Spinal cord (tissue), 10 donors: ENCODE measurements around the gene ACOXL. TPM values are rescaled to one million over a fixed set of nuclear protein-coding genes. Genes with fewer than 3 reads are reported as not detected.

Experiments used
- DNase-seq, 6 donors: peaks; one replicate each; pipeline versions ENCODE4 v3.0.0 to v3.0.0-alpha.2; 2013 to 2015; ENCODE audit warnings: low spot score in 6 of 6, low read depth in 4 of 6
- H3K27ac ChIP-seq: one replicate; pipeline ENCODE4 v1.5.1; 2013; ENCODE audit warnings: low read depth, low read length, control low read depth
- H3K27me3 ChIP-seq: one replicate; pipeline ENCODE4 v1.6.1; 2013; ENCODE audit warnings: low read length; ENCODE audit not compliant: control insufficient read depth, insufficient read depth
- H3K36me3 ChIP-seq: one replicate; pipeline ENCODE4 v1.6.1; 2013; ENCODE audit warnings: low read length; ENCODE audit not compliant: control insufficient read depth, insufficient read depth
- H3K4me1 ChIP-seq: one replicate; pipeline ENCODE4 v1.6.1; 2013; ENCODE audit warnings: low read length; ENCODE audit not compliant: control insufficient read depth, insufficient read depth
- H3K4me3 ChIP-seq: one replicate; pipeline ENCODE4 v1.5.1; 2013; ENCODE audit warnings: low read depth, low read length, control low read depth
- H3K9me3 ChIP-seq: one replicate; pipeline ENCODE4 v1.6.1; 2013; ENCODE audit warnings: low read length; ENCODE audit not compliant: control insufficient read depth, insufficient read depth
- WGBS: methylation state at CpG from one replicate; pipeline ENCODE4 v1.1.5; 2013; ENCODE audit warnings: missing lambda C conversion rate; ENCODE audit not compliant: insufficient coverage; 5-methylcytosine and 5-hydroxymethylcytosine counted together
- polyA plus RNA-seq, 2 donors: library from polyadenylated mRNA; unstranded; fragments of 120-200 nt; gene quantifications; one replicate each; pipeline ENCODE4 v1.2.1, GENCODE V29; 2013; ENCODE audit not compliant: insufficient read length in 2 of 2
- total RNA-seq, 2 donors: library from RNA; depleted of rRNA in 1 of 2; stranded (reverse); fragments of 120-200 nt in 1 of 2; fragments of >200 nt in 1 of 2; gene quantifications; one replicate each; pipeline versions ENCODE4 v1.2.3 to v1.2.4, GENCODE V29; 2013 to 2014
- donor health status: healthy.

The ACOXL gene
- total and polyA plus RNA-seq, 4 donors: 0.06 to 0.45 (median 0.26) TPM

DNA sequence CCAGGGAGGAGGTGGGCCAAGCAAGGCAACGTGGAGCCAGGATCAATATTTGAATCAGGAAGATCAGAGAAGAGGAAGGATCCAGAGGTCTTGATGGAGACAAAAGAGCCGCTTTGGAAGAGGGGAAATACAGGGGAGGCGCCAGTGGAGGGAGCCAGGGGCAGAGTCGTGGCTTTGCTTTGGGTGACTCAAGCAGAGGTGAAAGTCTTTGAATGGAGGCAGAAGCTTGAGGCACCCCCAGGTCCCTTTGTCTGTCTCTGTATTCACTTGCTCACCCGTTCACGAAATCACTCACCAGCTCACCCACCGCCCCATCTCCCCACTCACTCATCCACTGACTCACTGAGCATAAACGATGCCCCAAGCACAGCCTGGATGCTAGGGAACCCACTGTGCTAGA lies 134.1 kb downstream of the ACOXL start:
- no peaks in the 10 kb centered on the region for H3K9me3 ChIP-seq
- WGBS: 80% methylated on average over 7 of the region's 8 CpGs

GRCh38 chr2:110867078-110867477 lies 134.7 kb downstream of the ACOXL start:
- Histone ChIP-seq H3K27ac (no peak overlapping the region), H3K27me3 (no peaks in the 10 kb centered on the region), H3K4me3 (no peak overlapping the region), H3K9me3 (no peaks in the 10 kb centered on the region), H3K36me3 (no peaks in the 10 kb centered on the region), H3K4me1 (peaks cover 14% of the 10 kb centered on the region)
- DNase-seq: no peak
- WGBS: 95% methylated on average over 2 of the region's 2 CpGs

More for the DNA sequence above, 134.1 kb downstream of the ACOXL start:
- no peak overlapping the region for H3K4me3 ChIP-seq
- H3K27me3 ChIP-seq: no peaks in the 10 kb centered on the region
- DNase-seq: no peak
- no peak overlapping the region for H3K27ac ChIP-seq
- H3K4me1 ChIP-seq: peaks cover 18% of the 10 kb centered on the region
- H3K36me3 ChIP-seq: no peaks in the 10 kb centered on the region

DNA sequence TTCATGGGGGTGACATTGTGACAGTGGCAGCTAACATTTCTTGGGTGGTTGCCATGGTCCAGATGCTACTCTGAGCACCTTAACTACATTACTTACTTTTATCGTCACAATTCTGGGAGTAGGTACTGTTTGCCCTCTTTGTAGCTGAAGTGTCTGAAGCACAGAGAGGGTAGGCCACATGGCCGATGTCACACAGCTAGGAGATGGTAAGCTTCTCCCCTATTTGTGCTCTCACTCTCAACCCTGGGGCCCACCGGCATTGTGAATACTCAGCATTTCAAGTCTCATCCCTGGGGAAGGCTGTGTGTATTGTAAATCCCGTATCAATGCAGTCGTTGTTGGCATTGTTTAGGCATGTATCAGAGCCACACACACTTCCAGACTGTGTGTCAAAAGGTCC lies 136.6 kb downstream of the ACOXL start:
- Histone ChIP-seq H3K9me3 (no peaks in the 10 kb centered on the region), H3K4me1 (peaks cover 9% of the 10 kb centered on the region)
- WGBS: 64% methylated on average over 3 of the region's 5 CpGs

GRCh38 chr2:110869472-110870446 lies 137.4 kb downstream of the ACOXL start:
- no peak overlapping the region for H3K27ac ChIP-seq
- H3K4me1 ChIP-seq: peaks cover 9% of the 10 kb centered on the region
- 41% methylated on average over 6 of the region's 10 CpGs for WGBS
- H3K36me3 ChIP-seq: no peaks in the 10 kb centered on the region
- no peaks in the 10 kb centered on the region for H3K9me3 ChIP-seq
- no peak overlapping the region for H3K4me3 ChIP-seq
- peak in 2 of 6 donors; percentile 45 to 46 for DNase-seq
- H3K27me3 ChIP-seq: no peaks in the 10 kb centered on the region

More for the DNA sequence above, 136.6 kb downstream of the ACOXL start:
- DNase-seq: no peak
- no peak overlapping the region for H3K27ac ChIP-seq
- H3K4me3 ChIP-seq: no peak overlapping the region
- H3K36me3 ChIP-seq: no peaks in the 10 kb centered on the region
- no peaks in the 10 kb centered on the region for H3K27me3 ChIP-seq

GRCh38 chr2:110870545-110870944 lies 138.2 kb downstream of the ACOXL start:
- H3K4me3 ChIP-seq: no peak overlapping the region
- no peaks in the 10 kb centered on the region for H3K27me3 ChIP-seq
- WGBS: no CpG with 5 or more reads among the region's 2 CpGs
- H3K27ac ChIP-seq: no peak overlapping the region
- H3K36me3 ChIP-seq: no peaks in the 10 kb centered on the region
- H3K4me1 ChIP-seq: peaks cover 9% of the 10 kb centered on the region
- H3K9me3 ChIP-seq: no peaks in the 10 kb centered on the region
- DNase-seq: no peak

DNA sequence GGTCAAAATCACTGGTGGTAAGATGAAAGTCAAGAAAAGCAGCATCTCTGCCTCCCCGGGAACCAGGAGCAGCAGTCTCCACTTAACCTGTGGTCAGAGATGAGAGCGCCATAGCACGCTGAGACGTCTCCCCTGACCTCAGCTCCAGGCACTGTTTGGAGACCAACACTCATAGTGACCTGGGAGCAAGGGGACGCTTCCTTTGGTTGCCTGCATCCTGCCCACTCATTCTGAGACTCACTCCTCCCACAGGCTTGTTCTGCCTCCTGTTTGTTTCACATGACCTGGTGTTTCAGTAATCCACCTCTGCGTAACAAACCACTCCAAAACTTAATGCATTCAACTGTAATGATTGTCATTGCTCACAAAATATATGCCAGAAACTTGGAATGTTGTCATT lies 139.3 kb downstream of the ACOXL start:
- no peaks in the 10 kb centered on the region for H3K27me3 ChIP-seq

GRCh38 chr2:110872521-110872920 lies 140.1 kb downstream of the ACOXL start:
- H3K36me3 ChIP-seq: no peaks in the 10 kb centered on the region
- no peaks in the 10 kb centered on the region for H3K27me3 ChIP-seq
- DNase-seq: no peak
- H3K27ac ChIP-seq: no peak overlapping the region
- H3K4me1 ChIP-seq: peaks cover 9% of the 10 kb centered on the region
- 98% methylated on average over 4 of the region's 4 CpGs for WGBS
- H3K9me3 ChIP-seq: no peaks in the 10 kb centered on the region
- H3K4me3 ChIP-seq: no peak overlapping the region

More for the DNA sequence above, 139.3 kb downstream of the ACOXL start:
- peaks cover 9% of the 10 kb centered on the region for H3K4me1 ChIP-seq
- no peak overlapping the region for H3K27ac ChIP-seq
- H3K9me3 ChIP-seq: no peaks in the 10 kb centered on the region
- no peak overlapping the region for H3K4me3 ChIP-seq
- no peak for DNase-seq
- WGBS: 85% methylated on average over 5 of the region's 6 CpGs
- no peaks in the 10 kb centered on the region for H3K36me3 ChIP-seq

- DNase-seq: no peak
- WGBS: 90% methylated on average over 9 of the region's 9 CpGs
- H3K9me3 ChIP-seq: no peaks in the 10 kb centered on the region
- peaks cover 9% of the 10 kb centered on the region for H3K4me1 ChIP-seq
- H3K36me3 ChIP-seq: no peaks in the 10 kb centered on the region
- H3K27me3 ChIP-seq: no peaks in the 10 kb centered on the region
- H3K4me3 ChIP-seq: no peak overlapping the region
- no peak overlapping the region for H3K27ac ChIP-seq
These were observed 140.7 kb downstream of the ACOXL start for GRCh38 chr2:110873056-110873502.

DNA sequence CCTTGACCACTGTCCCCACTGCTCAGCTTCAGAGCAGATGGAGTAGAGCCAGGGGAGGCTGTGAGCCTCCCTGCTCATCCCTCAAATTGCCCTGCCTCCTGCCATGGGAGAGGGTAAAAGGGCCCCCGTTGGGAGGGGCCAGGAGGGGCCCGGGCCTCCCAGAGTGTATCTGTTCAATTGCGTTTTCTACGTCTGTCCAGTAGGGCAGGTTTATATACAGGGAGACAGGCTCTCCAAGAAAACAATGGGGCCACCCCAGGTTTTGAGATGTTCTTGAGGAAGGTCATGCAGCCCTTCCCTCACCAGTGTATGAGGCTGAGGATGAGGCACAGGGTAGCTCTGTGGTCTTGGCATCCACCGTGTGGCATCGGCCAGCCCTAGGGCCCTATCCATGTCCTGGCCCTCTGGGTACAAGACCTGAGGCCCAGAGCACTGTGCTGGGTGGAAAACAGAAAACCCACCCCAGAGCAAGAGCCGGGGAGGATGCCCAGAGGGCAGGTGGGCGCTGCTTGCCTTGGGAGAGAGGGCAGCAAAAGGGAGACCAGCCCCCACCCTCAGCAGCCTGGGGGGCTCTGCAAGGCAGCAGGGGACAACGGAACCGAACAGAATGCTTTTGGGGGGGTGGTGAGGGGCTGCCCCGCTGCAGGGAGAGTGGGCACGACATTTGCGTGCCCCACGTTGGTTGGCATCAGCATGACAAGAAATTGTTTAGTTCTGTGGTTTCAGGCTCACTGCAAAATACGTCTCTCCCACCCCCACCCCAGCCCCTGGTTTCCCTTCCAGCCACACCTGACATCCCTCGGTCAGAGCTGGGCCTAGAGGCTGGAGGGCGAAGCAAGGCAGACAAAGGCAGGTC lies 141.5 kb downstream of the ACOXL start:
- Histone ChIP-seq H3K4me1 (peaks cover 9% of the 10 kb centered on the region), H3K36me3 (no peaks in the 10 kb centered on the region), H3K27me3 (no peaks in the 10 kb centered on the region), H3K9me3 (peaks cover 1% of the 10 kb centered on the region), H3K27ac (no peak overlapping the region), H3K4me3 (no peak overlapping the region)
- 92% methylated on average over 5 of the region's 17 CpGs for WGBS
- no peak for DNase-seq
